Hepatocyte (in vitro differentiated cells): ENCODE results near the gene EIF4H. TPM values are rescaled to one million over a fixed set of nuclear protein-coding genes. Genes with fewer than 3 reads are reported as not detected.

Experiments
- DNase-seq: peaks from one replicate; pipeline ENCODE4 v3.0.0-alpha.2; 2016; ENCODE audit warnings: low spot score
- H2AFZ ChIP-seq: fragments of 200-600 bp; sonication (generic); 2 replicates; pipeline ENCODE4 v1.6.0; 2016; ENCODE audit warnings: antibody characterized with exemption, mild to moderate bottlenecking
- H3K27ac ChIP-seq: fragments of 200-600 bp; sonication (generic); 2 replicates; pipeline ENCODE4 v1.5.1; 2016; ENCODE audit warnings: mild to moderate bottlenecking
- H3K27me3 ChIP-seq: fragments of 200-600 bp; sonication (generic); 2 replicates; pipeline ENCODE4 v1.6.1; 2016
- H3K36me3 ChIP-seq: fragments of 200-600 bp; sonication (generic); replicated peaks from 2 replicates; pipeline ENCODE4 v1.5.1; 2016; ENCODE audit warnings: low read depth; ENCODE audit not compliant: insufficient read depth
- H3K4me1 ChIP-seq: fragments of 200-600 bp; sonication (generic); 2 replicates; pipeline ENCODE4 v1.5.1; 2016; ENCODE audit warnings: mild to moderate bottlenecking, moderate library complexity; ENCODE audit not compliant: insufficient read depth
- H3K4me2 ChIP-seq: fragments of 200-600 bp; sonication (generic); 2 replicates; pipeline ENCODE4 v1.6.0; 2016
- H3K4me3 ChIP-seq: fragments of 200-600 bp; sonication (generic); 2 replicates; pipeline ENCODE4 v1.5.1; 2016; ENCODE audit warnings: mild to moderate bottlenecking
- H3K79me2 ChIP-seq: fragments of 200-600 bp; sonication (generic); 2 replicates; pipeline ENCODE4 v1.6.0; 2017; ENCODE audit warnings: mild to moderate bottlenecking
- H3K9me2 ChIP-seq: fragments of 200-600 bp; sonication (generic); replicated peaks from 2 replicates; pipeline ENCODE4 v1.6.0; 2017; ENCODE audit warnings: mild to moderate bottlenecking; ENCODE audit not compliant: insufficient read depth
- H3K9me3 ChIP-seq: fragments of 200-600 bp; sonication (generic); 2 replicates; pipeline ENCODE4 v1.5.1; 2016; ENCODE audit warnings: low read depth, mild to moderate bottlenecking
- H4K20me1 ChIP-seq: fragments of 200-600 bp; sonication (generic); 2 replicates; pipeline ENCODE4 v1.6.0; 2016; ENCODE audit warnings: mild to moderate bottlenecking; ENCODE audit not compliant: insufficient read depth, poor library complexity, severe bottlenecking
- EZH2 ChIP-seq: fragments of 200-600 bp; sonication (generic); IDR thresholded peaks from 2 replicates; pipeline ENCODE4 v1.6.1; 2016; ENCODE audit warnings: antibody characterized with exemption, mild to moderate bottlenecking, borderline replicate concordance
- EZH2phosphoT487 ChIP-seq: fragments of 200-600 bp; sonication (generic); IDR thresholded peaks from one replicate; pipeline ENCODE4 v1.6.1; 2018; ENCODE audit warnings: antibody characterized with exemption, mild to moderate bottlenecking, low read depth, moderate library complexity; ENCODE audit not compliant: unreplicated experiment, severe bottlenecking
- WGBS: methylation state at CpG from one replicate; pipeline ENCODE4 v1.1.6; 2016; ENCODE audit warnings: low lambda C conversion rate; ENCODE audit errors: missing lambda C conversion rate; 5-methylcytosine and 5-hydroxymethylcytosine counted together
- polyA plus RNA-seq: library from polyadenylated mRNA; unstranded; fragments of >200 nt; fragmentation: Nextera tagmentation; extraction: Ambion mirVana; gene quantifications from 2 replicates; pipeline ENCODE4 v1.2.1, GENCODE V29; 2016
- total RNA-seq: library from RNA; depleted of rRNA; stranded (reverse); fragments of >200 nt; gene quantifications from 2 replicates; pipeline ENCODE4 v1.2.3, GENCODE V29; 2014
- TF ChIP-seq, protein P1 (sequence below): fragments of 200-600 bp; sonication (generic); IDR thresholded peaks from 2 replicates; pipeline ENCODE4 v1.5.1; 2016; ENCODE audit warnings: antibody characterized with exemption, mild to moderate bottlenecking; ENCODE audit not compliant: poor library complexity

Gene EIF4H
- total and polyA plus RNA-seq, 2 experiments from 2014 or later, result 178 to 217 TPM

DNA sequence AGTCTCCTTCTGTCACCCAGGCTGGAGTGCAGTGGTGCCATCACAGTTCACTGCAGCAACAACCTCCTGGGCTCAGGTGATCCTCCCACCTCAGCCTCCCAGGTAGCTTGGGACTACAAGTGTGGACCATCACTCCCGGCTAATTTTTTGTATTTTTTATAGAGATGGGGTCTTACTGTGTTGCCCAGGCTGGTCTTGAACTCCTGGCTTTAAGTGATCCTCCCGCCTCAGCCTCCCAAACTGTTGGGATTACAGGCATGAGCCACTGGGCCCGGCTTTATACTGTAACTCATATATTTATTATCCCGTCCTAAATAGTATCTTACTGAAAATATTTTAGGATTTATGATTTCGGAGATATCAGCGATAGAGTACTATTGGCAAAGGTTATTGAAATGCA lies 10.9 kb downstream of the EIF4H start:
- Histone ChIP-seq H3K4me2 (no peak overlapping the region), H2AFZ (no peak overlapping the region), H3K9me2 (no peaks in the 10 kb centered on the region), H3K4me1 (peaks cover 39% of the 10 kb centered on the region), H3K36me3 (peaks cover 6% of the 10 kb centered on the region), H3K27me3 (no peaks in the 10 kb centered on the region), H3K9me3 (no peaks in the 10 kb centered on the region), H3K4me3 (no peak overlapping the region), H3K79me2 (peaks cover 100% of the 10 kb centered on the region), H4K20me1 (peaks cover 100% of the 10 kb centered on the region), H3K27ac (no peak overlapping the region)
- DNase-seq, result no peak
- WGBS, result 98% methylated on average over 6 of the region's 6 CpGs
- TF ChIP-seq EZH2, result no peak

DNA sequence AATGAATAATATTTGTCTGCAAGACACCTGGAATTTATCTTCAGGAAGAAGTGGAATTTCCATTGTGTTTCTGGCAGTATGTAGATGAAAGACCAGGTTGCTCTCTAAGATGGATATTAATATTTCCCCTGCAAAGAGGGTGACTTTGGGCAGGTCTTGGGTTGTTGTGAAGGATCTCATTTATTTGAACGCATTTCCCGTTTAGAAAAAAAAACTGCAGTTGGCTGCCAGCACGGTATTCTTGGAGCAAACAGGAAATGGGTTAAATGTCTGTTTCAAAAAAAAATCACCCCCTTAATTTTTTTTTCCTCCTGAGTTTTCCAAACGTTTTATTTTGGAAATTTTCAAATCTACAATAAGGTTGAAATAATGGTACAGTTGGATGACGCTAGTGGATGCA lies 11.5 kb downstream of the EIF4H start:
- peaks cover 6% of the 10 kb centered on the region for H3K36me3 ChIP-seq
- H4K20me1 ChIP-seq, result peaks cover 100% of the 10 kb centered on the region
- H2AFZ ChIP-seq, result no peak overlapping the region
- no peak for DNase-seq
- no peaks in the 10 kb centered on the region for H3K9me3 ChIP-seq
- peaks cover 37% of the 10 kb centered on the region for H3K4me1 ChIP-seq
- TF ChIP-seq, protein P1, sequence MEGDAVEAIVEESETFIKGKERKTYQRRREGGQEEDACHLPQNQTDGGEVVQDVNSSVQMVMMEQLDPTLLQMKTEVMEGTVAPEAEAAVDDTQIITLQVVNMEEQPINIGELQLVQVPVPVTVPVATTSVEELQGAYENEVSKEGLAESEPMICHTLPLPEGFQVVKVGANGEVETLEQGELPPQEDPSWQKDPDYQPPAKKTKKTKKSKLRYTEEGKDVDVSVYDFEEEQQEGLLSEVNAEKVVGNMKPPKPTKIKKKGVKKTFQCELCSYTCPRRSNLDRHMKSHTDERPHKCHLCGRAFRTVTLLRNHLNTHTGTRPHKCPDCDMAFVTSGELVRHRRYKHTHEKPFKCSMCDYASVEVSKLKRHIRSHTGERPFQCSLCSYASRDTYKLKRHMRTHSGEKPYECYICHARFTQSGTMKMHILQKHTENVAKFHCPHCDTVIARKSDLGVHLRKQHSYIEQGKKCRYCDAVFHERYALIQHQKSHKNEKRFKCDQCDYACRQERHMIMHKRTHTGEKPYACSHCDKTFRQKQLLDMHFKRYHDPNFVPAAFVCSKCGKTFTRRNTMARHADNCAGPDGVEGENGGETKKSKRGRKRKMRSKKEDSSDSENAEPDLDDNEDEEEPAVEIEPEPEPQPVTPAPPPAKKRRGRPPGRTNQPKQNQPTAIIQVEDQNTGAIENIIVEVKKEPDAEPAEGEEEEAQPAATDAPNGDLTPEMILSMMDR, result no peak
- TF ChIP-seq EZH2phosphoT487, result no peak
- no peak for TF ChIP-seq EZH2
- no peak overlapping the region for H3K27ac ChIP-seq
- H3K4me2 ChIP-seq, result no peak overlapping the region
- no peaks in the 10 kb centered on the region for H3K9me2 ChIP-seq
- no peak overlapping the region for H3K4me3 ChIP-seq
- no peaks in the 10 kb centered on the region for H3K27me3 ChIP-seq
- H3K79me2 ChIP-seq, result peaks cover 100% of the 10 kb centered on the region
- WGBS, result 60% methylated on average over 5 of the region's 5 CpGs

DNA sequence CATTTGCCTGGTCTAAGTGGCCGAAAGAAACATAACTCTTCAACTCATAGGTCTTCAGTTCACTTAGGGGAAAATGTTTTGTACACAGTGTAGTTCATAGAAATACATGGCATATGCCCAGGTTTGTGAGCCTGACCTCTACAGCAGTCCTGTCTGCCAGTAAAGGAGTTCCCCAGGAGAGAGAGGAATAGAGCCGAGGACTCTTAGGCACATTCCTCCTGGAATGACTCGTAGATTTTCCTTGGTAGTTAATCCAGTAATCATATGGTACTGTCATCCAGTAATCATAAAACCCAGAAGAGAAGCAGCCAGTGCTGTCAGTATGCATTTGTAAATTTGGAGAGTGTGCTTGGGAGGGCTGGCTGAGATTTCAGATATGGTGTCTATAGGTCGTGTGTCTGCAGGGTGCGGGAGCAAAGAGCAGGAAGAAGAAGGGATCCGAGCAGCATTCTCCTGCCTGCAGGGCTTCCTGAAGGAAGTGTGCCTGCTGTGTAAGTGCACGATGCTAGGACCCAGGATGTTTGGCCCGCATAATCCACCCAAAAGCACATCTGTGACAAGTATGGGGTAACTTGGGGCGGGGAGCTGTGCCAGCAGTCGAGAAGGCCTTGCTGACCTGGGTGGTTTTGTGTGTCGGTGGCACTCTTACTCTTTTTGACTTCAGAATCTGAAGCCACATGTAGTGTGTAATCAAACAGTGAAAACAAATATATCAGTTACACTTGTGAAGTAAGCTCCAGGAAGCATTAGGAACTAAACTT lies 13.9 kb downstream of the EIF4H start:
- H3K79me2 ChIP-seq, result peaks cover 87% of the 10 kb centered on the region
- peaks cover 6% of the 10 kb centered on the region for H3K36me3 ChIP-seq
- H3K4me3 ChIP-seq, result no peak overlapping the region
- peaks cover 12% of the 10 kb centered on the region for H3K4me1 ChIP-seq
- peaks cover 85% of the 10 kb centered on the region for H4K20me1 ChIP-seq
- H3K27me3 ChIP-seq, result no peaks in the 10 kb centered on the region
- DNase-seq, result no peak
- H2AFZ ChIP-seq, result no peak overlapping the region
- H3K9me2 ChIP-seq, result no peaks in the 10 kb centered on the region
- no peak for TF ChIP-seq EZH2
- TF ChIP-seq, protein P1, result no peak
- H3K27ac ChIP-seq, result no peak overlapping the region
- WGBS, result 81% methylated on average over 10 of the region's 11 CpGs
- H3K4me2 ChIP-seq, result no peak overlapping the region
- no peaks in the 10 kb centered on the region for H3K9me3 ChIP-seq

DNA sequence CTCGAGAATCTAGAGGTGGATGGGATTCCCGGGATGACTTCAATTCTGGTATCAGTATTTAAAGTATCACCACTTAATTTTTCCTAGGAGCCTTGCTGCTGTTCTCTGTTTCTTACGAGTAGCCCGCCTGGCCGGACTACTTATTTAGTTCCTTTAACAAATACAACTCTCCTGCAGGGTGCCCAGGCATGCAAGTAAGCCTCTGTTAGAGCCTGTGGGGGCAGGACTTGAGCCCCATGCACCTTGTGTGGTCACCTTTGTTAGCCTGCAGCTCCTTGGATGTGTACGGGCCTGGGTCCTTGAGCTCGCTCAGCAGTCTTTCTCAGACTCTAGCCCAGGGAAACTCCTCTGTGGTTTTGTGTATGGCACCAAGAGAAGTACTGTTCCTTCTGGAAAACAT lies 16.1 kb downstream of the EIF4H start:
- TF ChIP-seq, protein P1, result no peak
- TF ChIP-seq EZH2 (no peak), EZH2phosphoT487 (no peak)
- H3K27me3 ChIP-seq, result no peaks in the 10 kb centered on the region
- no peak overlapping the region for H3K4me2 ChIP-seq
- no peaks in the 10 kb centered on the region for H3K9me2 ChIP-seq
- H3K4me3 ChIP-seq, result no peak overlapping the region
- 93% methylated on average over 7 of the region's 7 CpGs for WGBS
- no peak overlapping the region for H3K27ac ChIP-seq
- H4K20me1 ChIP-seq, result peaks cover 63% of the 10 kb centered on the region
- peaks cover 71% of the 10 kb centered on the region for H3K79me2 ChIP-seq
- DNase-seq, result no peak
- peaks cover 6% of the 10 kb centered on the region for H3K36me3 ChIP-seq
- H3K9me3 ChIP-seq, result no peaks in the 10 kb centered on the region
- H3K4me1 ChIP-seq, result peaks cover 10% of the 10 kb centered on the region
- H2AFZ ChIP-seq, result no peak overlapping the region
